HepG2 (cell line): ENCODE results near the gene KCTD1. TPM values are rescaled to one million over a fixed set of nuclear protein-coding genes. Genes with fewer than 3 reads are reported as not detected.

Experiments
- ETV5 ChIP-seq: IDR thresholded peaks from 2 replicates; pipeline ENCODE4 v1.6.1; 2018; ENCODE audit warnings: missing biosample characterization, missing genetic modification reagents, inconsistent platforms, borderline replicate concordance
- HDAC1 ChIP-seq: sonication (generic); formaldehyde crosslinking; IDR thresholded peaks from 2 replicates; pipeline ENCODE4 v1.5.1; 2020; ENCODE audit warnings: mild to moderate bottlenecking, missing genetic modification reagents
- HOXA3 ChIP-seq: sonication (generic); formaldehyde crosslinking; IDR thresholded peaks from 2 replicates; pipeline ENCODE4 v1.5.0; 2020; ENCODE audit warnings: missing genetic modification reagents
- HOXD1 ChIP-seq: sonication (generic); formaldehyde crosslinking; IDR thresholded peaks from 2 replicates; pipeline ENCODE4 v1.5.0; 2020; ENCODE audit warnings: missing genetic modification reagents
- RBM22 ChIP-seq: fragments of 200-400 bp; formaldehyde crosslinking; optimal IDR thresholded peaks from 2 replicates; pipeline ENCODE3; 2017; ENCODE audit warnings: mild to moderate bottlenecking, low read length, moderate library complexity
- RXRA ChIP-seq: sonication (generic); formaldehyde crosslinking; IDR thresholded peaks from 2 replicates; pipeline ENCODE4 v1.5.1; 2020; ENCODE audit warnings: missing genetic modification reagents
- SIX4 ChIP-seq: sonication (generic); formaldehyde crosslinking; IDR thresholded peaks from 2 replicates; pipeline ENCODE4 v1.4.0; 2020; ENCODE audit warnings: missing genetic modification reagents
- SP4 ChIP-seq: sonication (generic); formaldehyde crosslinking; IDR thresholded peaks from 2 replicates; pipeline ENCODE4 v1.8.1; 2023; ENCODE audit warnings: mild to moderate bottlenecking, missing genetic modification reagents
- TRIM24 ChIP-seq: sonication (generic); formaldehyde crosslinking; IDR thresholded peaks from 2 replicates; pipeline ENCODE4 v1.8.0; 2022; ENCODE audit warnings: mild to moderate bottlenecking, missing genetic modification reagents
- ZNF331 ChIP-seq: sonication (generic); formaldehyde crosslinking; IDR thresholded peaks from 2 replicates; pipeline ENCODE4 v1.4.0; 2020; ENCODE audit warnings: missing genetic modification reagents
- ZSCAN22 ChIP-seq: sonication (generic); formaldehyde crosslinking; IDR thresholded peaks from 2 replicates; pipeline ENCODE4 v1.4.0; 2020; ENCODE audit warnings: mild to moderate bottlenecking, missing genetic modification reagents
- polyA plus RNA-seq, 8 experiments: library from polyadenylated mRNA; depleted of rRNA in 3 of 8; stranded (reverse) in 7 of 8; unstranded in 1 of 8; fragments of >200 nt; fragmentation: Illumina TruSeq in 4 of 8; extraction: Trizol in 4 of 8; gene quantifications; 2 replicates each; pipeline versions ENCODE4 v1.2.1 to v1.2.3, GENCODE V29; 2011 to 2016; ENCODE audit warnings: low read depth in 4 of 8, missing spikeins in 1 of 8, mixed read lengths in 1 of 8; ENCODE audit not compliant: insufficient read depth in 1 of 8
- total RNA-seq, 5 experiments: library from RNA; depleted of rRNA; stranded (reverse); fragments of >200 nt; fragmentation: Illumina TruSeq; extraction: Trizol; gene quantifications; 2 replicates each; pipeline ENCODE4 v1.2.3, GENCODE V29; 2016; ENCODE audit warnings: low read depth in 1 of 5
- TF ChIP-seq, protein P1 (sequence below): sonication (generic); formaldehyde crosslinking; IDR thresholded peaks from 2 replicates; pipeline ENCODE4 v1.5.1; 2020; ENCODE audit warnings: missing genetic modification reagents, mild to moderate bottlenecking, borderline replicate concordance
- TF ChIP-seq, protein P2 (sequence below): sonication (generic); formaldehyde crosslinking; IDR thresholded peaks from 2 replicates; pipeline ENCODE4 v1.5.1; 2020; ENCODE audit warnings: missing genetic modification reagents, mild to moderate bottlenecking, borderline replicate concordance
- TF ChIP-seq, protein P3 (sequence below): IDR thresholded peaks from 2 replicates; pipeline ENCODE4 v1.6.1; 2016; ENCODE audit warnings: mild to moderate bottlenecking
- TF ChIP-seq, protein P4 (sequence below): sonication (generic); formaldehyde crosslinking; IDR thresholded peaks from 2 replicates; pipeline ENCODE4 v1.5.0; 2020; ENCODE audit warnings: mild to moderate bottlenecking, missing genetic modification reagents, borderline replicate concordance
- TF ChIP-seq, protein P5 (sequence below), 2 experiments: sonication (generic) in 1 of 2; formaldehyde crosslinking in 1 of 2; IDR thresholded peaks; 2 replicates each; pipeline versions ENCODE4 v1.4.0 to v1.6.1; 2016 to 2020; ENCODE audit warnings: borderline replicate concordance in 1 of 2, low read depth in 1 of 2, mild to moderate bottlenecking in 1 of 2, missing genetic modification reagents in 1 of 2

KCTD1 gene
- total and polyA plus RNA-seq, 2 of the 13 experiments (the other 11 are each of a cell fraction or from before 2014, with no cell fraction given), result 2.7 to 6.8 TPM

DNA sequence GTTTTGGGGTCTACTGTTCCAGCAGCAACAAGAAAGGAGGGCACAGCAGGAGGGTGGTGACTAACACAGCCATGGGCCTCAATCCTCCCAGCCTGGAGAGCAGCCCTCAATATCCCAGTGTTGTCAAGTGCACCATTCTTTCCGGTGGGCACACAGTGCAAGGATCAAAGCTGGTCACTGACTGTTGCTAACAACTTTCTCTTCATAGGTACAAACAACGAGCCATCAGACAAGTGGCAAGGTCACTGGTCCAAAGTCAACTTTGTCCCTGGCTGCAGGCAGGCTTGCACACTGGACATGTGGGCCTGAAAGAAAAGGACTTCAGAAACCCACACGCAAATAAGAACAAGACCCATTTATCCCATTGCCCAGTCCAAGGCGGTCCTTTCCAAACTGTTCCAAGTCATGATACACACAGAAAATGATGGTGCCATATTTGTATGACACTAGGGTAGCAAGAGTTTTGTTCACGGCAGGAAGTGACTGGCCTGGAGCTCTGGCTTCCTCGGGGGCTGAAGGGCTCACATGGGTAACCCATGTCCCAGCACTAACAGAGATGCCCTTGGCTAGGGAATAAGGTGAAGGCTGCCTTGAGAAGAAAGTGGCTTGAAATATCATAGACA is 57.0 kb downstream of the KCTD1 start (continued):
- TF ChIP-seq, protein P1, sequence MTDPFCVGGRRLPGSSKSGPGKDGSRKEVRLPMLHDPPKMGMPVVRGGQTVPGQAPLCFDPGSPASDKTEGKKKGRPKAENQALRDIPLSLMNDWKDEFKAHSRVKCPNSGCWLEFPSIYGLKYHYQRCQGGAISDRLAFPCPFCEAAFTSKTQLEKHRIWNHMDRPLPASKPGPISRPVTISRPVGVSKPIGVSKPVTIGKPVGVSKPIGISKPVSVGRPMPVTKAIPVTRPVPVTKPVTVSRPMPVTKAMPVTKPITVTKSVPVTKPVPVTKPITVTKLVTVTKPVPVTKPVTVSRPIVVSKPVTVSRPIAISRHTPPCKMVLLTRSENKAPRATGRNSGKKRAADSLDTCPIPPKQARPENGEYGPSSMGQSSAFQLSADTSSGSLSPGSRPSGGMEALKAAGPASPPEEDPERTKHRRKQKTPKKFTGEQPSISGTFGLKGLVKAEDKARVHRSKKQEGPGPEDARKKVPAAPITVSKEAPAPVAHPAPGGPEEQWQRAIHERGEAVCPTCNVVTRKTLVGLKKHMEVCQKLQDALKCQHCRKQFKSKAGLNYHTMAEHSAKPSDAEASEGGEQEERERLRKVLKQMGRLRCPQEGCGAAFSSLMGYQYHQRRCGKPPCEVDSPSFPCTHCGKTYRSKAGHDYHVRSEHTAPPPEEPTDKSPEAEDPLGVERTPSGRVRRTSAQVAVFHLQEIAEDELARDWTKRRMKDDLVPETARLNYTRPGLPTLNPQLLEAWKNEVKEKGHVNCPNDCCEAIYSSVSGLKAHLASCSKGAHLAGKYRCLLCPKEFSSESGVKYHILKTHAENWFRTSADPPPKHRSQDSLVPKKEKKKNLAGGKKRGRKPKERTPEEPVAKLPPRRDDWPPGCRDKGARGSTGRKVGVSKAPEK (CRISPR knock-in tag), result no peak
- TF ChIP-seq SIX4 (CRISPR knock-in tag), result 0 out of 2 replicates have a peak, but pooled peaks have one; percentile 16
- TF ChIP-seq RXRA (CRISPR knock-in tag), result peak; percentile 77
- 0 out of 2 replicates have a peak, but pooled peaks have one; percentile 72 for TF ChIP-seq TRIM24 (CRISPR knock-in tag)
- TF ChIP-seq ZNF331 (CRISPR knock-in tag), result peak; percentile 81; the same call in 1 of the 2 replicates
- TF ChIP-seq HOXA3 (CRISPR knock-in tag), result peak; percentile 71
- TF ChIP-seq, protein P2, sequence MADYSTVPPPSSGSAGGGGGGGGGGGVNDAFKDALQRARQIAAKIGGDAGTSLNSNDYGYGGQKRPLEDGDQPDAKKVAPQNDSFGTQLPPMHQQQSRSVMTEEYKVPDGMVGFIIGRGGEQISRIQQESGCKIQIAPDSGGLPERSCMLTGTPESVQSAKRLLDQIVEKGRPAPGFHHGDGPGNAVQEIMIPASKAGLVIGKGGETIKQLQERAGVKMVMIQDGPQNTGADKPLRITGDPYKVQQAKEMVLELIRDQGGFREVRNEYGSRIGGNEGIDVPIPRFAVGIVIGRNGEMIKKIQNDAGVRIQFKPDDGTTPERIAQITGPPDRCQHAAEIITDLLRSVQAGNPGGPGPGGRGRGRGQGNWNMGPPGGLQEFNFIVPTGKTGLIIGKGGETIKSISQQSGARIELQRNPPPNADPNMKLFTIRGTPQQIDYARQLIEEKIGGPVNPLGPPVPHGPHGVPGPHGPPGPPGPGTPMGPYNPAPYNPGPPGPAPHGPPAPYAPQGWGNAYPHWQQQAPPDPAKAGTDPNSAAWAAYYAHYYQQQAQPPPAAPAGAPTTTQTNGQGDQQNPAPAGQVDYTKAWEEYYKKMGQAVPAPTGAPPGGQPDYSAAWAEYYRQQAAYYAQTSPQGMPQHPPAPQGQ (CRISPR knock-in tag), result peak; percentile 55; the same call in 1 of the 2 replicates
- TF ChIP-seq, protein P3, sequence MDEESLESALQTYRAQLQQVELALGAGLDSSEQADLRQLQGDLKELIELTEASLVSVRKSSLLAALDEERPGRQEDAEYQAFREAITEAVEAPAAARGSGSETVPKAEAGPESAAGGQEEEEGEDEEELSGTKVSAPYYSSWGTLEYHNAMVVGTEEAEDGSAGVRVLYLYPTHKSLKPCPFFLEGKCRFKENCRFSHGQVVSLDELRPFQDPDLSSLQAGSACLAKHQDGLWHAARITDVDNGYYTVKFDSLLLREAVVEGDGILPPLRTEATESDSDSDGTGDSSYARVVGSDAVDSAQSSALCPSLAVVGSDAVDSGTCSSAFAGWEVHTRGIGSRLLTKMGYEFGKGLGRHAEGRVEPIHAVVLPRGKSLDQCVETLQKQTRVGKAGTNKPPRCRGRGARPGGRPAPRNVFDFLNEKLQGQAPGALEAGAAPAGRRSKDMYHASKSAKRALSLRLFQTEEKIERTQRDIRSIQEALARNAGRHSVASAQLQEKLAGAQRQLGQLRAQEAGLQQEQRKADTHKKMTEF (CRISPR knock-in tag), result peak; percentile 45; the same call in 1 of the 2 replicates
- TF ChIP-seq, protein P4, sequence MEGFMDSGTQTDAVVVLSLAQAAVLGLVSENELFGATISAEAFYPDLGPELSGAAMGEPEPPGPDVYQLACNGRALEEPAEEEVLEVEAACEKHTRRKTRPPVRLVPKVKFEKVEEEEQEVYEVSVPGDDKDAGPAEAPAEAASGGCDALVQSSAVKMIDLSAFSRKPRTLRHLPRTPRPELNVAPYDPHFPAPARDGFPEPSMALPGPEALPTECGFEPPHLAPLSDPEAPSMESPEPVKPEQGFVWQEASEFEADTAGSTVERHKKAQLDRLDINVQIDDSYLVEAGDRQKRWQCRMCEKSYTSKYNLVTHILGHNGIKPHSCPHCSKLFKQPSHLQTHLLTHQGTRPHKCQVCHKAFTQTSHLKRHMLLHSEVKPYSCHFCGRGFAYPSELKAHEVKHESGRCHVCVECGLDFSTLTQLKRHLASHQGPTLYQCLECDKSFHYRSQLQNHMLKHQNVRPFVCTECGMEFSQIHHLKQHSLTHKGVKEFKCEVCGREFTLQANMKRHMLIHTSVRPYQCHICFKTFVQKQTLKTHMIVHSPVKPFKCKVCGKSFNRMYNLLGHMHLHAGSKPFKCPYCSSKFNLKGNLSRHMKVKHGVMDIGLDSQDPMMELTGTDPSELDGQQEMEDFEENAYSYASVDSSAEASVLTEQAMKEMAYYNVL, result peak; percentile 53; the same call in 1 of the 2 replicates
- TF ChIP-seq ETV5 (CRISPR knock-in tag), result peak; percentile 93
- no peak for TF ChIP-seq SP4 (CRISPR knock-in tag)
- TF ChIP-seq HDAC1 (CRISPR knock-in tag), result peak; percentile 83
- TF ChIP-seq, protein P5, sequence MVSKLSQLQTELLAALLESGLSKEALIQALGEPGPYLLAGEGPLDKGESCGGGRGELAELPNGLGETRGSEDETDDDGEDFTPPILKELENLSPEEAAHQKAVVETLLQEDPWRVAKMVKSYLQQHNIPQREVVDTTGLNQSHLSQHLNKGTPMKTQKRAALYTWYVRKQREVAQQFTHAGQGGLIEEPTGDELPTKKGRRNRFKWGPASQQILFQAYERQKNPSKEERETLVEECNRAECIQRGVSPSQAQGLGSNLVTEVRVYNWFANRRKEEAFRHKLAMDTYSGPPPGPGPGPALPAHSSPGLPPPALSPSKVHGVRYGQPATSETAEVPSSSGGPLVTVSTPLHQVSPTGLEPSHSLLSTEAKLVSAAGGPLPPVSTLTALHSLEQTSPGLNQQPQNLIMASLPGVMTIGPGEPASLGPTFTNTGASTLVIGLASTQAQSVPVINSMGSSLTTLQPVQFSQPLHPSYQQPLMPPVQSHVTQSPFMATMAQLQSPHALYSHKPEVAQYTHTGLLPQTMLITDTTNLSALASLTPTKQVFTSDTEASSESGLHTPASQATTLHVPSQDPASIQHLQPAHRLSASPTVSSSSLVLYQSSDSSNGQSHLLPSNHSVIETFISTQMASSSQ (IDR thresholded peaks at IDR 0.05; ENCODE audit: low read depth), result no peak
- TF ChIP-seq, protein P5 (CRISPR knock-in tag; IDR thresholded peaks at IDR 0.05; ENCODE audit: borderline replicate concordance), result peak; percentile 65; the same call in 1 of the 2 replicates
- no peak for TF ChIP-seq HOXD1 (CRISPR knock-in tag)
- no peak for TF ChIP-seq RBM22
- no peak for TF ChIP-seq ZSCAN22
